Skin epidermis (tissue), 12 donors: ENCODE measurements around the gene CA9.

Experiments used
- H3K27ac ChIP-seq, 21 experiments: fragments of 200-600 bp; sonication (generic) in 11 of 21; one replicate each; pipeline ENCODE4 v1.5.0; 2020; ENCODE audit warnings: mild to moderate bottlenecking in 3 of 21, inconsistent platforms in 2 of 21, moderate library complexity in 2 of 21
- H3K4me3 ChIP-seq, 7 experiments: fragments of 200-600 bp; sonication (generic) in 2 of 7; one replicate each; pipeline ENCODE4 v1.5.0; 2020; ENCODE audit warnings: inconsistent platforms in 2 of 7, mild to moderate bottlenecking in 2 of 7, moderate library complexity in 1 of 7

Gene CA9

DNA sequence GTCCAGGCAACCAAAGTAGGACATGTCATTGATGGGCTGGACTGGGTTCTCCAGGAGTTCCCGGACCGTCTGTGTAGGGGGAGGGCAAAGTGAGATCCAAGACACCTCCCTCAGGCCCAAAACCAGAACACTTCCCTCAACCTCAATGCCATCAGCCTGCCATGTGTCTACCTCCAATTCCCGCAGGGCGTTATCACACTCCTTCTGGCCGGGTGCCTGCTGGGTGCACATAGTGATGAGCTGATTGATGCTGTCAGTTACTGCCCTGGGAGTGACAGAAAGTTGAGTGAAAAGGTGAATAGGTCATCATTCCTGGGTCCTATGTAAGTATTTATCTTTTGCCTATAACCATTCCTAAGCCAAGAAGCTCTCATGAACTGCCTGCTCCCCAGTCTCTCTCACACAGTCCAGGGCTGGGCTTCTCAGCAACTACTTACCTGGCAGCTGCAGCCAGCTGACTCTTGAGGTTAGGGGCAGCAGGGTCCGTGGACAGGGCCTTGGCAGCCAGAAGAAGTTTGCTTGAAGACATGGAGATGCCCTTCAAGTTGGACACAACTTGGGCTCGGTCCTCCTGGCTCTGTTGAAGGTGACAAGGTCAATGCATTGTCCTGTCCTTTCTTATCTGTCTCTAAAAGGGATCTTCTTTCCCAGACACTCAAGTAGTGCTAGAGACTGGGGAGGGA is 37.2 kb downstream of the CA9 start:
- no peak overlapping the region for H3K4me3 ChIP-seq
- H3K27ac ChIP-seq = peak overlapping the region in 1 of 21 experiments; percentile 4

GRCh38 chr9:35711501-35712428 is 38.0 kb downstream of the CA9 start:
- Histone ChIP-seq H3K4me3 (no peak overlapping the region), H3K27ac (peak overlapping the region in 1 of 21 experiments; percentile 4)

DNA sequence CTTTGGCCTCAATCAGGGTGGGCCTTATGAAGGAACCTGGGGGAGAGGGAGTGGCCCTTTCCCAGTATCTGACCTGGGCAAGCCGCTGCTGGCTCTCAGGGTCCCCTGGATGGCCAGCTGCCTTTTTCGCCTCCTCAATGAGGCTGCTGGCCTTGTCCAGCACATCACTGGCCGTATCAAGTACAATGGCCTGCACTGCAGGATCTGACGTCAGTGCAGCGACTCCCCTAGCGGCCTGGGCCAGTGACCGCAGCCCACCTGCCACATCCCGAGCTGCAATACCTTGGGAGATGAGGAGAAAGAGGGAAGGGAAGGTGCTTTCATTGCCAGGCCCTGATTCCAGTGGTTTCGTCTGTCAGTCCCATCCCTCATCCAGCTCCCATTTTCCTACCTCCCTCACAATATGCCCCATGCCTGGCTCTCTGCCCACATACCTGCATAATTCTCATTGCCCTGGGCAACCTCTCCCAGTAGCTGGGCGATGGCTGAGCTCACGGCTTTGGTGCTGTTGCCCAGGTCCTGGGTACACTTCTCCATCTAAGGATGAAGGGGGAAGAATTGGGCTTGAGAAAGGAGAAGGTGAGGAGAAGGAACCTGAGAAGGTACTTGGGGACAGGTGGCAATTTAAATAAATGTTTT is 39.2 kb downstream of the CA9 start:
- no peak overlapping the region for H3K4me3 ChIP-seq
- no peak overlapping the region for H3K27ac ChIP-seq

DNA sequence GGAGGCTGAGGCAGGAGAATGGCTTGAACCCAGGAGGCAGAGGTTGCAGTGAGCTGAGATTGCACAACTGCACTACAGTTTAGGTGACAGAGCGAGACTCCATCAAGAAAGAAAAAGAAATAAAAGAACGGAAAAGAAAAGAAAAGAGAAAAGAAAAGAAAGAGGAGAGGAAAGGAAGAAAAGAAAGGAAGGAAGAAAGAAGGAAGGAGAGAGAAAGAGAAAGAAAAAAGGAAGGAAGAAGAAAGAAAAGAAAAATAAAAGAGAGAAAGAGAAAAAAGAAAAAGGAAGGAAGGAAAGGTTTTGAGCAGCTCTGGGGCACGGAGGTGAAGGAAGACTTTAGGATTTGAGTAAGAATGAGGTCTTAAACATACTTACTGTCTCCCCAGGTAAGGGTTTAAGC is 39.9 kb downstream of the CA9 start:
- H3K4me3 ChIP-seq = no peak overlapping the region
- no peak overlapping the region for H3K27ac ChIP-seq

GRCh38 chr9:35714123-35714522 is 40.4 kb downstream of the CA9 start:
- H3K27ac ChIP-seq = no peak overlapping the region
- no peak overlapping the region for H3K4me3 ChIP-seq

DNA sequence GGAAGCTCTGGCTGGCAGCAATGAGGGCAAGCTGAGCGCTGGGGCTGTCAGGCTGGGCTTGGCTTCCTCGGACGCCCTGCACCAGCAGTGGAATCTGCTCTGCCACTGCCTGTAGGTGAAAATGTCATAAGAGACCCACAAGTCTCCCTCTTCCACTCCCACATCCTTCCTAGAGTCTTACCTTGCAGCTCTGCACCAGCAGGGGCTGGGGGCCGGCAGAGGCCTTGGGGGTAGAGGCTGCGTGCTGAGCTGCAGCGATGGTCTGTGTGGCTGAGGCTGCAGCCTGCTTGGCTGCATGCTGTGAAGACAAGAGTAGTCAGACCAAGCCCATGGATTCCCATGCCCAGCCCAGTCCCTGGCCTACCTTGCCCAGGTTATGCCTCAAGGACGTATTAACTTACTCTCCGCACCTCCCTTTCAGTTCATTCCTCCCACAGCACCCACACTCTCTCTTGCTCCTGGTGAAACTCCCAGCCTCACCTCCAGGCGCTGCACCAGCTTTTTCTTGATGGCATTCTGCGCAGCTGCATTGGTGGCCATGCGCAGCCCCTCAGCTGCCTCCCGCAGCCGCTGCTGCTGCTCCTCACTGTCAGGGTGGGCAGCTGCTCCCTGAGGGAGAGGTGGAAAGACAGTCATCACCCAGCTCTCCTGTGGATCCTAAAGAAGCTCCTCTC is 41.0 kb downstream of the CA9 start:
- Histone ChIP-seq H3K27ac (no peak overlapping the region), H3K4me3 (no peak overlapping the region)

DNA sequence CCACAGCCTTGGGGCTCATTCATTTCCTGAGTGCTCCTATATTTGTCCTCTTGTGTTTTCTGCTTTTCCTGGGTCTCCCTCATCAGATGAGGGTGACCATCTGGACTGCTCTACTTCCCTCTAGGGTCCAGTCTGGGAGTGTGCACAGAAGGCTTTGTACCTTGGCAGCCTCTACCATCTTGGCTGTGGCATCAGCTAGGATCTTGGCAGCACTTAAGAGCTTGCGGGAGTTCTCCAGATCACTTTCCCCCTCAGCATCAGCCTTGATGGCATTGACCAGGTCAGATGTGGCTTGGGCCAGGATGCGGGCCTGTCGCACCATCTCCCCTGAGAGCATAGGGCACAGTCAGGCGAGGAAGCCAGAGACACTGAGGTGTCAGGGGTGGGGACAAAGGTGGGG is 42.5 kb downstream of the CA9 start:
- no peak overlapping the region for H3K27ac ChIP-seq

DNA sequence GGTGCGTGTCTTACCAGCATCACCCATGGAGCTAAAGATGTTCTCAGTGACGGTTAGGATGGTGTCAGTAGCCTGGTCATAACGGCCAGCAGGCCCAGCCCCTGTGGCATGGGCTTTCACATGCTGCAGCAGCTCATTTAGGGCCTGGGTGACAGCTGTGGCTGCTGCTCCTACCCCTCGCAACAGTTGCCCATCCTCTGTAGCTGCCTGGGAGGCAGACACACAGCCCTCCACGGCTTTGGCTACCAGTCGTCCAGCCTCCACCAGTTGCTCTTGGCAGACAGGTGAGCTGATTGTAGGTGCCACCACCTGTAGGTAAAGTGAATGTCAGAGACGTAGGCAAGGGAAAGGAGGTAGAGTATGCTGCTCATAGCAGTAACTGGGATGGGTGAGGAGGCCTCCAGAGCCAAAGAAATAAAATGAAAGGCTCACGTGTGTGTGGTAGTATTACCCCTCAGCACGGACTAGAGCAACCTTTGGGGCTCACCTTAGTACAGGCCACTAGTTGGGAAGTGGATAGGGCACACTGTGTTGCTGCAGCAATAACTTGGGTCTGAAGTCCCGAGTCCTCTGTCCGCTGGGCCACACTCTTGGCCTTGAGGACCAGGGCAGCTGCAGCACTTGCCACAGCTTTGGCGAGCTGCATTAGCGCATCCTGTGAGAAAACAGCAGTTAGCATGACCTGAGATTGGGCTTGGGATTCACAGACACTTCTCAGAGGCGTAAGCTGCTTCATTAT is 43.6 kb downstream of the CA9 start:
- Histone ChIP-seq H3K4me3 (no peak overlapping the region), H3K27ac (no peak overlapping the region)

More for the DNA sequence above, 42.5 kb downstream of the CA9 start:
- no peak overlapping the region for H3K4me3 ChIP-seq

GRCh38 chr9:35718721-35719511 is 45.2 kb downstream of the CA9 start:
- H3K4me3 ChIP-seq = no peak overlapping the region
- peak overlapping the region in 1 of 21 experiments; percentile 23 for H3K27ac ChIP-seq

DNA sequence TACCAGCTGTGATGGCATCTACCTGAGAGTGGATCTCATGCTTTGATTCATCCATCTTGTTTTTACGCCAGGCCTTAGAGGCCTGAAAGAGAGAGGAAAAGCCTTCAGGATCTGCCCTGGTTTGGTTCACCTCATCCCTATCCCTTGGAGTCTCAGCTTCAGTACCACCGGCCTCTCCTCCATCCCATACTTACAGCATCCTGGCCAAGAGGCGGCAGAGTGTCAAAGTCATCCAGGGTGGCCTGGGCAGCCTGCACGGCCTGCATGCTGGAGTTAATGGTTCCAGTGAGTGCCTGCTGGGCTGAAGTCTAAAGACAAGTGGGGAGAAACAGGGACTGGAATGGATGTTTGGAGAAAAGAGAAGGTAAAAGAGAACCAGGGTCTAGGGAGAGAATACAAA is 45.8 kb downstream of the CA9 start:
- Histone ChIP-seq H3K4me3 (no peak overlapping the region), H3K27ac (peak overlapping the region in 1 of 21 experiments; percentile 22)

DNA sequence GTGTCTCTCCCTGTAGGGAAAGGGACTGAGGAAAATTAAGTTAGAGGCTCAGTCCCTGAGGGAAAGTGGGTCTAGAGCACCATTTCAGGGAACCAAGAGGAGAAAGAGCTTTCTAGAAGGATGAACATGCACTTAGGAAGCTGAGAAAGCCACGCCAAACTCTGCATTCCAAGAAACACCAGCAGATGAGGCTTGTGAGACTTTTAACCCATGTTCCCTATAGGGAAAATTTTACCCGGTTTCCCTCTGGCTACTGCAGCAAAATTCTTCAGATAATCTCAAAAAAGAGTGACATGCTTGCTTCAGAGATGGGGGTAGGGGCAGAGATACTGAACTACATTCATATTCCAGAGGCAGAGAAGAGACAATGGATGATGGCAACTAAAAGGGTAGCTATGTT is 49.7 kb downstream of the CA9 start:
- no peak overlapping the region for H3K27ac ChIP-seq

GRCh38 chr9:35723908-35724307 is 50.2 kb downstream of the CA9 start:
- H3K27ac ChIP-seq = no peak overlapping the region

More for the DNA sequence above, 49.7 kb downstream of the CA9 start:
- no peak overlapping the region for H3K4me3 ChIP-seq

DNA sequence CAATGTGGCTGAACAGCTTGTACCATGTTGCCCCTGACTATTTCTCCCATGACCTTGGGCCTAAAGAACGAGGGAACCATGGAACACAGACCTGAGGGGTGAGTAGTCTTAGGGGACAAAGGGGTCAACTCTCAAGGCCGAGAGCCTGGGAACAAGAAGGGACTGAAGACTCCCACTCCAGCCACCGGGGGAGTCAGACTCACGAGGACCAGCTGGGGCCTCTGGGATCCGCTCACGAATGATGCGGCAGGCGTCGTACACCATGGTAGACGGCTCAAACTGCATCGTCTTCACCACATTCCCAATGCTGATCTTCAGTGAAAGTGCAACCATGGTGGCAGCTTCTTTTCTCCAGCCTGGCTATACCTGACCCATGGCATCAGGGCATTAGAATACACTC is 51.6 kb downstream of the CA9 start:
- no peak overlapping the region for H3K27ac ChIP-seq

More at GRCh38 chr9:35723908-35724307, 50.2 kb downstream of the CA9 start:
- no peak overlapping the region for H3K4me3 ChIP-seq

GRCh38 chr9:35726931-35727330 is 53.2 kb downstream of the CA9 start:
- Histone ChIP-seq H3K27ac (peak overlapping the region in 15 of 21 experiments; percentile 2 to 96 (median 65)), H3K4me3 (no peak overlapping the region)

More for the DNA sequence above, 51.6 kb downstream of the CA9 start:
- no peak overlapping the region for H3K4me3 ChIP-seq

GRCh38 chr9:35727676-35728040 is 53.9 kb downstream of the CA9 start:
- peak overlapping the region in 17 of 21 experiments; percentile 1 to 96 (median 65) for H3K27ac ChIP-seq
- peak overlapping the region in 2 of 7 experiments; percentile 12 to 16 for H3K4me3 ChIP-seq

- peak overlapping the region in 3 of 7 experiments; percentile 1 to 20 (median 16) for H3K4me3 ChIP-seq
- H3K27ac ChIP-seq = peak overlapping the region in 19 of 21 experiments; percentile 1 to 96 (median 62)
Observed at GRCh38 chr9:35728041-35728971, 54.6 kb downstream of the CA9 start.

DNA sequence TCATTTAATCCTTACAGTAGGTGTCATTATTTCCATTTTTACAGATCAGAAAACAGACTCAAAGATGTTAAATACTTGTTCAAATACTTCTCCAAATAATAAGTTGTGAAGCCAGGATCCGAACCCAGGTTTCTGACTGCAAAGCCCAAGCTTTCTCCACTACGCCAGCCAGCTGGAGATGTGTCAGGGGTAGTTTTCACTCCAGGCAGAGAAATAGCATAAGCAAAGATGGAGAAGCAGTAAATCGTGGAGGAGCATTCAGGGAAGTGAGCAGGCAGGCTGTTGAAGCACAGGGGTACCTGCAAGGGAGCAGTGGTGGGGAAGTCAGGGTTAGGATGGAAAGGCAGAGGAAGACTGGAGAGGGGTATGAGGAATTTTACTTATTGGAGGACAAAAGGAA is 55.4 kb downstream of the CA9 start:
- Histone ChIP-seq H3K4me3 (peak overlapping the region in 3 of 7 experiments; percentile 16 to 75 (median 20)), H3K27ac (peak overlapping the region in 15 of 21 experiments; percentile 5 to 97 (median 65))
